Testis (tissue), 2 donors: ENCODE measurements around the gene POLR3H.

Experiments used
- CTCF ChIP-seq, 3 experiments: fragments of 450-650 bp in 2 of 3; fragments of 200-600 bp in 1 of 3; sonication (generic) in 1 of 3; IDR thresholded peaks; one replicate each; pipeline ENCODE4 v1.5.1; 2016 to 2019; ENCODE audit warnings: antibody characterized with exemption in 3 of 3, mild to moderate bottlenecking in 2 of 3, moderate library complexity in 1 of 3
- POLR2A ChIP-seq: fragments of 450-650 bp; IDR thresholded peaks from one replicate; pipeline ENCODE4 v1.6.1; 2017; ENCODE audit warnings: antibody characterized with exemption, mild to moderate bottlenecking, moderate library complexity

DNA sequence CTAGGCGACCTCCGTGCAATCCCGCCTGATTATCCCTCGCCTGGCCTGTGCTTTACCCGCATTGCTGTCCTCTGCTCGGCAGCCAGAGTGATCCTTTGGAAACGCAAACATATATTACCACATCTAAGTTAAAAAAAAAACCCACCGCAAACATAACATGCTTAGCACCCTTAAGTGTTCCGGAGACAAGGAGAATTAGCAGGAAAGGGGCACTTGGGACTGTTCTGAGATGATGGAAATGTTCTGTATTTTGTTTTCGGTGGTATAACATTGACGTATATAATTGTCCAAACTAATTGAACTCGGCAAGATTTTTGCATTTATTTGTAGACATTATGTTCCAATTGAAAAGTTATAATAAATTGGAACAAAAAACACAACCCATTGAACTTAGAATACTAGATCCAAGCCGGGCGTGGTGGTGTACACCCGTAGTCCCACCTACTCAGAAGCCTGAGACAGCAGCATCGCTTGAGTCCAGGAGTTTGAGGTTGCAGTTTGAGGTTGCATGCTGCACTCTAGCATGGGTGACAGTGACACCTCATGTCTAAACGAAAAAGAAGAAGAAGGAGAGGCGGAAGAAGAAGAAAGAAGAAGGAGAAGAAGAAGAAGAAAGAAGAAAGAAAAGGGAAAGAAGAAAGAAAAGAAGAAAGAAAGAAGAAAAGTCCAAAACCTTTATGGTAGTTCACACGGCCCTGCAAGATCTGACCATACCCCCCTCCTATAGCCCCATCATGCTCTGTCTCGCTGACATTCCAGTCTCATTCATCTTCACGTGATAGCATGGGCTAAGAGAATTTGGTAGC lies 604 bp upstream of the POLR3H start:
- TF ChIP-seq POLR2A (no peak), CTCF (IDR thresholded peaks at IDR 0.05) (no peak)
